GM18498 (cell line): ENCODE data around the gene ZNF205.
A peak's percentile ranks its signal among the peaks of the same experiment; 100 is the strongest.

Experiments
- ATAC-seq: cut with Tn5 transposase; IDR thresholded peaks from one replicate; pipeline ENCODE4 v1.9.1; 2021; ENCODE audit warnings: mild to moderate bottlenecking, moderate library complexity; ENCODE audit not compliant: unreplicated experiment

Gene ZNF205

GRCh38 chr16:3101018-3101840, 11.2 kb upstream of the ZNF205 start:
- ATAC-seq, result no peak

DNA sequence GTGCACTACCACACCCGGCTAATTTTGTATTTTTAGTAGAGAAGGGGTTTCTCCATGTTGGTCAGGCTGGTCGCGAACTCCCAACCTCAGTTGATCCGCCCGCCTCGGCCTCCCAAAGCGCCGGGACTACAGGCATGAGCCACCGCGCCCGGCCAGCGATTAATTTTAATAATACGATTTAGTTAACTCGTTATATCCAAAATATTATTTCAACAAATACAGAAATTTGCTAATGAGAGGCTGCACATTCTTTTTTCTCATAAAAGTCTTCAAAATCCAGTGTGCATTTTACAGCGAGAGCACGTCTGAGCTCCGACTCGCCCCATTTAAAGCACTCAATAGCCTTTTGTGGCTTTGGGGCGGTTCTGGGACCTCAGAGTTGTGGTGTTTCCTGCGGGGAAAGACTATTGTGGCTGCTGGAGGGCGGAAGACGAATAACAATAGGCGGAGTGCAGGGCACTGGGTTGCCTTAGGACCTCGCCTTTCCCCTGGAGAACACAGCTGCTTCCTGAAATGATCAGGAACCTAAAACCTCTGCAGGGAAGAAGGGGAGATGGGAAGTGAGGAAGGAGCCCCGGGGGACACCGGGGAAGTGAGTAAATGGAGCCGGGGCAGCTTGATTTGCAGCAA, 10.4 kb upstream of the ZNF205 start:
- no peak for ATAC-seq

GRCh38 chr16:3106205-3106928, 6.0 kb upstream of the ZNF205 start:
- peak; percentile 88 for ATAC-seq

DNA sequence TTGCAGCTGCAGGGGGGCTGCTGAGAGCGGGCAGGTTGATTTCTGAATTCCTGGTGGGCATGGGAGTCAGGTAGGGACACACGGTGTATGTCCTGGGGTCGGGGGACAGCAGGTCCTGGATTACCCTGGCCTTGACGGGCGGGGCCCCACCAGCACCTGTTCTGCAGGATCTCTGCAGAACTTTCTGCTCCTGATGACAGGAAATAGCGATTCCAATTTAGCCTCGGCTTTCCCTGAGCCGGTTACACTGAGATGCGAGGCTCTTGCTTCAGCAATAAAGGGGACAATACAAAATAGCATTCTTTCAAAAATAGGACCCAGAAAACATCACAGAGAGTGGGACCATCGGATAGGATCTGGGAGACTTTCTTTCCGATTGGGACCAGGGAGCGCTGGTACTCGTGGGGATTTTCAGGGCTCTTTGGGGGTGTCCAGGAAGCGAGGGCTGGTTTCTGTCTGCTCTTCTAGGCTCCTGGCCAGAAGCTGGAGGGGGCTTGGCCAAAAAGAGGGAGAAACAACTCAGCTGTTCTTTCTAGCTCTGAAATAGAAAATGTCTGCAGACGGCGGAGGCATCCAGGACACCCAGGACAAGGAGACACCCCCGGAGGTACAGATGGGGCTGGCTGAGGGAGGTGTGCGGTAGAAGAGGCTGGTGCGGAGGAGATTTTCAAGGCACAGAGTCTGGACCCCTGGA, 642 bp downstream of the ZNF205 start:
- no peak for ATAC-seq

GRCh38 chr16:3113765-3114479, 1.5 kb downstream of the ZNF205 start:
- ATAC-seq, result no peak

DNA sequence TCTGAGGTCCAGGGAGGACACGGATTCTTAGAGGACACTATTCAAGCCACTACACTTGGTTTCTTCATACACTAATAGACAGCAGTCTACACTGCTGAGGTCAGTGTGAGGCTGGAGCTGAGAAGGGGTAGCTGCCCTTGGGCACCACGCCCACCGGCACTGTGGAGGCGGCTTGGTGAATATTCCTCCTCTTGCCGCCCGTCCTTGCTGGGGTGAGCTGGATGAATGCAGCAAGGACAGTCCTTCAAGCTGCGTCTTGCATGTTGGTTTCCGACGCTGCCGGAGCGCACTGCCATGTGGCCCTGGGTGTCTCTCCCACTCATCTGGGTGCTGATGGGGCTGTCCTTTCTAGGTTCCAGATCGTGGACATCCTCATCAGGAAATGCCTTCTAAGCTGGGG, 2.6 kb downstream of the ZNF205 start:
- no peak for ATAC-seq

GRCh38 chr16:3115561-3115960, 3.2 kb downstream of the ZNF205 start:
- ATAC-seq, result no peak

GRCh38 chr16:3118204-3118790, 5.9 kb downstream of the ZNF205 start:
- ATAC-seq, result no peak

DNA sequence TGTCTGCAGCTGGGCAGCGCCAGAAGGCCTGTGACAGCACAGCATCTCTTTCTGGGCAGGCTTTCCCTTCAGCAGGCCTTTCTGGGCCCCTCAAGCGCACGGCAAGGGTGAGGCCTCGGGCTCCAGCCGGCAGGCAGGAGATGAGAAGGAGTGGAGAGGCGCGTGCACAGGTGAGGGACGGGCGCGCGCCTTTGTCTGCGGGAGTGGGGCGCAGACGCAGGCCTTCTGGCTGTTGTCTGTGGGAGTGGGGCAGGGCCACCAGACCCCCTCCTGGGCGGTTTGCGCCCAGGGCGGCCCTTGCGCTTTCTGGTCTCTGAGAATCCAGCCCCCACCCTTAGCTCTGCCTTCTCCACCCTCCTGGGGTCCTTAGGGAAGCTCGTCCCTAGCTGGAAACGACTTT, 6.5 kb downstream of the ZNF205 start:
- ATAC-seq, result no peak

DNA sequence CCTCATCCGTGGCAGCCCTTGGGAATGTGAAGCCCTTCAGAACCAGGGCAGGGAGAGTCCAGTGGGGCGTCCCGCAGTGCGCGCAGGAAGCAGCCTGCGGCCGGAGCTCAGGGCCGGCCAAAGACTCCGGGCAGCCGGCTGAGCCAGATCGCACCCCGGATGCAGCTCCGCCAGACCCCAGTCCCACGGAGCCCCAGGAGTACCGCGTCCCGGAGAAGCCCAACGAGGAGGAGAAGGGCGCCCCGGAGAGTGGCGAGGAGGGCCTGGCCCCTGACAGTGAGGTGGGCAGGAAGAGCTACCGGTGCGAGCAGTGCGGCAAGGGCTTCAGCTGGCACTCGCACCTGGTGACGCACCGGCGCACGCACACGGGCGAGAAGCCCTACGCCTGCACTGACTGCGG, 6.9 kb downstream of the ZNF205 start:
- ATAC-seq, result no peak

- no peak for ATAC-seq
Observed at GRCh38 chr16:3119701-3120408, 7.5 kb downstream of the ZNF205 start.

DNA sequence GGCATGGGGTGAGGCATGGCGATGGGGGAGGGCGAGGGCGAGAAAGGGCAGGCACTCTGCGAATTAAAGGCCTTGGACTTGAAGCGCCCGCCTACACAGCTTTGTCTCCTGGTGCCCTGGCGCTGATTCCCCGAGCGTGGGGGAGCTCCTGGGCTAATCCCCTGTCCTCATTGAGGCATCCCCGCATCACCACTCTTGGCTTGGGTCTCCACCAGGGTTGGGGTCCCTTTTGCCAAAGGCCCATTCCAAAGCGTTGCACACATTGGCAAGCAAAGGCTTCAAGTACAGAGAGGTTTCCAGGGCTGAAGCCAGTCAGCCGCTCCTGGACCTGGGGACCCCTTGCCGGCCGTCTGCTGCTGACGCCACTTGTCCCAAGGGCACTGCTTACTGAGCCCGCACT, 8.0 kb downstream of the ZNF205 start:
- no peak for ATAC-seq

DNA sequence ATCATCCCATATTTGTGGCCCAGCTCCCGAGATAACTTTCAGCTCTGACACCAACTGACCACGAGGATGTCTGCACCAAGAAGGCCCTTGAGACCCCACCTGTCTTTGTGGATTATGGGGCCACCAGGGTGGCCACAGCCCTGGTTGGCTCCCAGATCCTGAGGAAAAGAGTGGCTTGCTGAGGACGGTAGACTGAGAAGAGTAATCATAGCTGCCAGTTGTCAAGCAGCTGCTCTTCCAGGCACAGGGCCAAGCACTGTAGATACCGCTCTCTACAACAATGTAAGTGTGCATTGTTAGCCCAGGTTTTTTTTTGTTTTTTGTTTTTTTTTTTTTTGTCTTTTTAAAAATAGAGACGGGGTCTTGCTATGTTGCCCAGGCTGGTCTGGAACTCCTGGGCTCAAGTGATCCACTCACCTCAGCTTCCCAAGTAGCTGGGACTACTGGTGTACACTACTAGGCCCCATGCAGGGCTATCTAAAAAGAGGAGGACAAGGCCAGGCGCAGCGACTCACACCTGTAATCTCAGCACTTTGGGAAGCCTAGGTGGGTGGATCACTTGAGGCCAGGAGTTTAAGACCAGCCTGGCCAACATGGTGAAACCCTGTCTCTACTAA, 9.6 kb downstream of the ZNF205 start:
- ATAC-seq, result no peak

DNA sequence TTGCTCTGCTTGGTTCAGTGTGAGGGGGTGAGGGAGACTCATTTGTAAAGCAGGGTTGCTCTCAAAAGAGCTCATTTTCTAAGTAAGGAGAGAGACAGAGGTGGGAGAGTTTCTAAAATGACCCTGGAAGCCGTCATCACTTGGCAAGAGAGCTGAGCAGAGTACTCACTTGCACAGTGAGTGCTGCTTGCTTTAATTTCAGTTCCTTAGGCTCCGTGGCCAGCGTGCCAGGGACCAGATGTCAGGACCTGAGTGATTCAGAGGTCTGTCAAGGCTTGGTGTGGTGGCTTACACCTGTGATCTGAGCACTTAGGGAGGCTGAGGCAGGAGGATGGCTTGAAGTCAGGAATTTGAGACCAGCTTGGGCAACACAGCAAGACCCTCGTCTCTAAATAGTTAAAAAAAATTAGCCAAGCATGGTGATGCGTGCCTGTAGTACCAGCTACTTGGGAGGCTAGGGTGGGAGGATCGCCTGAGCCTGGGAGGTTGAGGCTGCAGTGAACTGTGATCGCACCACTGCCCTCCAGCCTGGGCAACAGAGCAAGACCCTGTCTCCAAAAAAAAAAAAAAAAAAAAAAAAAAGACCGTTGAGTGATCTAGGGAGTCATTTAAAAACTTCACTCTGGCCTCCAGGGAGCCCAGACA, 10.7 kb downstream of the ZNF205 start:
- ATAC-seq, result no peak

- ATAC-seq, result peak; percentile 87
Observed at GRCh38 chr16:3123986-3124886, 11.8 kb downstream of the ZNF205 start.

GRCh38 chr16:3127745-3128144, 15.4 kb downstream of the ZNF205 start:
- no peak for ATAC-seq
